Testis (tissue), 2 donors: ENCODE data around the gene UPF3A.

Experiments used
- POLR2A ChIP-seq: fragments of 450-650 bp; IDR thresholded peaks from one replicate; pipeline ENCODE4 v1.6.1; 2017; ENCODE audit warnings: antibody characterized with exemption, mild to moderate bottlenecking, moderate library complexity
- TF ChIP-seq, protein P1 (sequence below), 3 experiments: fragments of 450-650 bp in 2 of 3; fragments of 200-600 bp in 1 of 3; sonication (generic) in 1 of 3; IDR thresholded peaks; one replicate each; pipeline ENCODE4 v1.5.1; 2016 to 2019; ENCODE audit warnings: antibody characterized with exemption in 3 of 3, mild to moderate bottlenecking in 2 of 3, moderate library complexity in 1 of 3

- TF ChIP-seq, protein P1, sequence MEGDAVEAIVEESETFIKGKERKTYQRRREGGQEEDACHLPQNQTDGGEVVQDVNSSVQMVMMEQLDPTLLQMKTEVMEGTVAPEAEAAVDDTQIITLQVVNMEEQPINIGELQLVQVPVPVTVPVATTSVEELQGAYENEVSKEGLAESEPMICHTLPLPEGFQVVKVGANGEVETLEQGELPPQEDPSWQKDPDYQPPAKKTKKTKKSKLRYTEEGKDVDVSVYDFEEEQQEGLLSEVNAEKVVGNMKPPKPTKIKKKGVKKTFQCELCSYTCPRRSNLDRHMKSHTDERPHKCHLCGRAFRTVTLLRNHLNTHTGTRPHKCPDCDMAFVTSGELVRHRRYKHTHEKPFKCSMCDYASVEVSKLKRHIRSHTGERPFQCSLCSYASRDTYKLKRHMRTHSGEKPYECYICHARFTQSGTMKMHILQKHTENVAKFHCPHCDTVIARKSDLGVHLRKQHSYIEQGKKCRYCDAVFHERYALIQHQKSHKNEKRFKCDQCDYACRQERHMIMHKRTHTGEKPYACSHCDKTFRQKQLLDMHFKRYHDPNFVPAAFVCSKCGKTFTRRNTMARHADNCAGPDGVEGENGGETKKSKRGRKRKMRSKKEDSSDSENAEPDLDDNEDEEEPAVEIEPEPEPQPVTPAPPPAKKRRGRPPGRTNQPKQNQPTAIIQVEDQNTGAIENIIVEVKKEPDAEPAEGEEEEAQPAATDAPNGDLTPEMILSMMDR (IDR thresholded peaks at IDR 0.05), result no peak
- TF ChIP-seq POLR2A, result no peak
Observed at GRCh38 chr13:114299604-114300305, 18.4 kb downstream of the UPF3A start.
